ENCODE data around the gene DOCK2. TPM values are rescaled to one million over a fixed set of nuclear protein-coding genes. Genes with fewer than 3 reads are reported as not detected.

The DOCK2 gene
- total and polyA plus RNA-seq, 2 of the 8 experiments (the other 6 are each of a cell fraction or from before 2014, with no cell fraction given) = 3.9 to 5.7 TPM

GRCh38 chr5:169970911-169971765 is 334.1 kb downstream of the DOCK2 start (continued):
- TF ChIP-seq CBX5 (IDR thresholded peaks at IDR 0.05; ENCODE audit: low read depth, low read length) = no peak
